Measurements from ENCODE around the gene CACNA1A.
A peak's percentile ranks its signal among the peaks of the same experiment; 100 is the strongest.

The CACNA1A gene

DNA sequence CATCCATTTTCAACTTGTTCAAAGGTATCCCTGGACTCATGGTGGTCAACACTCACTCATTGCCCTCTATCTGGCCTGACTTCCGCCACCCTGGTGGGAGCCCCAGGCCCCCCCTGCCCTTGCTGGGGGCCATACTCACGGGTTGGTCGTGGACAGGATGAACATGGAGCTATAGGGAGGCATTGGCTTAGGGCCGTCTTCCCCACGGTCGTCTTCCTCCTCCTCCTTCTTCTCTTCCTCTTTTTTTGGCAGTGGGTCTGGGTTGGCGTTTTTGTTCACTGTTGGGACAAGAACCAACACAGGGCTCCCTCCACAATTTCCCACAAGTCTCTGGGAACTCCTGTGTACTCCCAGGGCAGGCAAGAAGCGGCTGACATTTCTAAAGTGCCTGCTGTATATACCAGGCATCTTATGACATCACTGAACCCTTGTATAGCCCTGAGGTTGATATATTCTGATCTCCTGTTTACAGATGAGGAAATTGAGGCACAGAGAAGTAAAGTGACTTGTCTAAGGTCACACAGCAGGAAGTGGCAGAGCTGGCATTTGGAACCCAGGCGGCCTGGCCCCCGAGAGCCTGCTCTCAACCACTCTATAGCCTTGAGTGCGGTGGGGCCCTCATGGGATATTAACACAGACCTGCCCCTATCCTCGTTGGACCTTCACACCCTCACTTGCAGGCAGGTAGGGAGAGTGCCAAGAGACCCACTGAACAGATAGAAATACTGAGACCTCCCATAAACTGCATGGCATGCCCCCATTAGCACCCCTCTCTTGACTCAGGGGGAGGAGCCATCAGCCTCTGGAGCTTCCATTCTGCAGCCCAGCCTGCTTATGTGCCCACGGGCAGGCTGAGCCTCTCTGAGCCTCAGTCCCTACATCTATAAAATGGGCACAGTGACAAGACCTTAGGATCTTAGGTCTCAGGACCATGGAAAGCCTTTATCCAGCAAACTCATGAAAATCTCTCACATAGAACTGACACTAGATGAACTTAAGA lies 221.1 kb downstream of the CACNA1A start:
- H3K4me1 Mint-ChIP-seq (ENCODE audit: low read depth): no peaks in the 10 kb centered on the region

DNA sequence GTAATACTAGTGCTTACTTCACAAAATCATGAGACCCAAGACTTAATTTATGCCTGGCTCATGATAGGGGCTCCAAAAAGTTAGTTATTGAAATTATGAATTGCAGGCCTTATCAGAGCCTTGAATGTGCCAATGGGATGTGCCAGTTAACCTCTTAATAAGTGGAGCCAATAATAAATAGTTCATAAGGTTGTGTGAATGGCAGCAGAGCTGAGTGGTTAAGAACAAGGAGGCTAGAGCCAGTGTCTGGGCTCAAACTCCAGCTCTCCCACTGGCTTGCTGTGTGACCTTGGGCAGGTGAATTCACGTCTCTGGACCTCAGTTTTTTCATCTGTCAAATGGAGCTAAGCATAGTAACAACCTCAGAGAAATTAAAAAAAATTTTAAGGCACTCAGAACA lies 222.4 kb downstream of the CACNA1A start:
- H3K4me1 Mint-ChIP-seq (ENCODE audit: low read depth): no peaks in the 10 kb centered on the region
- H3K4me3 Mint-ChIP-seq: no peak overlapping the region
- H3K9me3 Mint-ChIP-seq: no peaks in the 10 kb centered on the region
- H3K27me3 Mint-ChIP-seq (ENCODE audit: low read depth): peaks cover 8% of the 10 kb centered on the region
- H3K36me3 Mint-ChIP-seq (ENCODE audit: low read depth): no peaks in the 10 kb centered on the region
- H3K27ac Mint-ChIP-seq: no peak overlapping the region

More for the DNA sequence above, 221.1 kb downstream of the CACNA1A start:
- Mint-ChIP-seq H3K27me3 (ENCODE audit: low read depth) (peaks cover 8% of the 10 kb centered on the region), H3K4me3 (no peak overlapping the region), H3K9me3 (no peaks in the 10 kb centered on the region), H3K36me3 (ENCODE audit: low read depth) (no peaks in the 10 kb centered on the region), H3K27ac (no peak overlapping the region)

DNA sequence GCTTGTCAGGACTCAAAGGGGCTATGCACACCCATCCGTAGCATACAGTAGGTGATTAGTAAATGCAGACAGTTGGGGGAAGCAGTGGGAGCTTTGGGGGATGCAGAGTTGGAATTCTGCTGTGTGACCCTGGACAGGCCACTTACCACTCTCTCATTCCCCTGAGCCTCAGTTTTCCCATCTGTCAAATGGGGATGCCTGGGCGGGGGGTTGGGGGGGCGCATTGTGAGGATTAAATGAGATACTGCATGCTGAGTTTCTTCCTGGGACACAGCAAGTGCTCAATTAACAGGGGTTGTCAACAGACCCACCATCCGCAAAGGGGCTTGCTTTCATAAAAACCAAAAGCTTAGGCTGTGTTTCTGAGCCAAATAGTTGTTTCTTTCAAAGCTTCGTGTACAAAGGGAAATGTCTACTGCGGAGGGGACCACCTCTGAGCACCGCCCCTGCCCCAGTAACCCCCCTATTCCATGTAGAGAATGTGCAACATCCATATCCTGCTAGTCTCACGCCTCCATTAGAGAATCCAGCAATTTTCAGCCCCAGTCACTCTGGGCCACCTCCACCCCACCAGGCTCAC lies 223.7 kb downstream of the CACNA1A start:
- H3K4me3 Mint-ChIP-seq: no peak overlapping the region
- H3K4me1 Mint-ChIP-seq (ENCODE audit: low read depth): peaks cover 9% of the 10 kb centered on the region
- H3K27me3 Mint-ChIP-seq (ENCODE audit: low read depth): peaks cover 8% of the 10 kb centered on the region
- H3K36me3 Mint-ChIP-seq (ENCODE audit: low read depth): no peaks in the 10 kb centered on the region
- no peaks in the 10 kb centered on the region for H3K9me3 Mint-ChIP-seq
- H3K27ac Mint-ChIP-seq: no peak overlapping the region

DNA sequence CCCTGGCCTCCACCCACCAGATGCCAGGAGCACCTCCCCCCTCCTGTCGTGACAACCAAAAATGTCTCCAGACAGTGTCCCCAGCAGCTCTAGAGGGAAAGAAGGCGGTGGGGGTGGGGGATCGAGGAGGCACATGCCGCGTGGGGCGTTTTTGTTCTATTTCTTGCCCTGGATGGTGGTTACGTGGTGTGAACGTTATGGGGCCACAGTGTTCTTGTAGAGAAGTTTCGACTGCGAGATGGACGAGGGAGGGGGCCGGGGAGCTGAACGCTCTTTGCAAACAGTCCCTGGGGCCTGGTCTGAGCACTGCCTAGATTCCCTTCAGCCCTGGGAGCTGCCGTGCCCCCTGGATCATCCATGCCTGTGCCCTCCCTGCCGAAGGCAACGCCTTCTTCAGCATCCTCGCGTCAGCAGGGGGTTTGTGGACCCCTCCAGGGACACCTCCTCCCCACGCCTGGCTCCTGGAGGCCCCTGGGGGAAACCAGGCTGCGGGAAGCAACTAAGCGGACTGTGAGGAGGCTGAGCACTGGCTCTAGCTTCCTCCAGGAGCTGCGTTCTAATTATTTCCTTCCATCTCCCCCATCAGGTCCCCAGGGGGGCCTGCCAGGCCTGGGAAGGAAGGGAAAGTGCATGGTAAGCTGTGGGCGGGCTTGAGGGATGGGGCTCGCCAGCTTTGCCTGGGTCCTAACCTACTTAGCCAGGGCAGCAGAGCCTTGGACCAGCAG lies 224.6 kb downstream of the CACNA1A start:
- Mint-ChIP-seq H3K27ac (no peak overlapping the region), H3K36me3 (ENCODE audit: low read depth) (no peaks in the 10 kb centered on the region), H3K4me1 (ENCODE audit: low read depth) (peaks cover 16% of the 10 kb centered on the region), H3K27me3 (ENCODE audit: low read depth) (peaks cover 8% of the 10 kb centered on the region), H3K9me3 (no peaks in the 10 kb centered on the region), H3K4me3 (no peak overlapping the region)

DNA sequence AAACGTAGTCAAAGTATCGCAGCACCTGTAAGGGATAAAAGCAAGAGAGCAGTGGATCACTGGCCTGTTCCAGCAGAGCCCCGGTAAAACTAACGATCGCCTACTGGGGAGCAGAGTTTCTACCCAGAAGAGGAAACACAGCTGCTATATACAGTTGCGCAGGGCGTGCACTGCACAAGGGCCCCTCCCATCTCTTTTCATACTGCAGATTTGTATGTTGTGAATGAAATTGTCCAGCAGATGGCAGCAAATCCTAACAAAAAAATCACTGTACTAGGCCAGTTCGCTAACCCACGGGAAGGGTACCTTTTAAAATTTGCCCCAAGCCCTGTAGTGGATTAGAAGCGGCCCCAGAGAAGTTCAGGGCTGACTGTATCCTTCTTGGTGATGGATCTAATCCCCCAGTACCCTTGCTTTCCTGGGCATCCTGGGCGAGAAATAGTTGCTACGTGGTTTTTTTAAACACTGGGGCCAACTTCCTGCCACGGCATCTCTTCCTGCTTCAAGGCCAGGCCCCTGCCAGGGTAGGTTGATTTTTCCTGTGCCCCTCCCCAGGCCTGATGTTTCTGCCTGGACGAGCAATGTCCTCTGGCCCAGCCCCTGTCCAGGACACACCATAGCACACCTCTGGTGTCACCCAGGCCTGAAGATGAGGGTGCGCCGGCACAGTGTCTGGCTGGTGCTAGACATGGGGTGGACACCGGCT lies 229.0 kb downstream of the CACNA1A start:
- Mint-ChIP-seq H3K27me3 (ENCODE audit: low read depth) (no peaks in the 10 kb centered on the region), H3K4me1 (ENCODE audit: low read depth) (peaks cover 19% of the 10 kb centered on the region), H3K9me3 (no peaks in the 10 kb centered on the region), H3K4me3 (peak overlapping the region; percentile 37), H3K27ac (peak overlapping the region; percentile 85), H3K36me3 (ENCODE audit: low read depth) (no peaks in the 10 kb centered on the region)

DNA sequence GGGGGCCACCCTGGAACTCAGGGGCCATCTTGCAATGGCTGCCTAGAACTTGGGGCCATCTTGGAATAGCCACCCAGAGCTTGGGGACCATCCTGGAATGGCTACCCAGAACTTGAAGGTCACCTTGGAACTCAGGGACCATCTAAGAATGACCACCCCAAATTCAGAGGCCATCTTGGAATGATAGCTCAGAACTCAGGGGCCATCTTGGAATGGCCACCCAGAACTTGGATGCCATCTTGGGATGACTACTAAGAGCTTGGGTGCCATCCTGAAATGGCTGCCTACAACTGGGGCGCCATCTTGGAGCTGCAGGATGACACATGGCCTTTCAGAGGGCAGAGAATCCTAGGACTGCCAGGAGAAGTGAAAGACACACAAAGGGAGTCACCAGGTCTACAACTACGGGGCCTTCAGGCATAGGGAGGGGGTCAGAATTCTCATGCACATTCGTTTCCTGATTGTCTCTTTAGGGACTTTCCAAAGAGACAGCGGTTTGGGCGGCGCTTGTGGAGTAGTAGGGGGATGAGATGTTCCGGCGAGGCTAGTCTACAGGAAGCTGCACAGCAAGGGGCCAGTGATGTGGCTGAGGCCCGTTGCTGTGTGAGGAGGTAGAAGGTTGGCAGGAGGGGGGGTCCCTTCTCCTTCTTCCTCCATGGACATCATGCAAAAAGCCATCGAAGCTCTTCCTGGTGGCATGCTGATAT lies 231.1 kb downstream of the CACNA1A start:
- H3K27ac Mint-ChIP-seq: peak overlapping the region; percentile 59
- no peaks in the 10 kb centered on the region for H3K27me3 Mint-ChIP-seq (ENCODE audit: low read depth)
- no peaks in the 10 kb centered on the region for H3K9me3 Mint-ChIP-seq
- H3K4me3 Mint-ChIP-seq: no peak overlapping the region
- no peaks in the 10 kb centered on the region for H3K36me3 Mint-ChIP-seq (ENCODE audit: low read depth)
- H3K4me1 Mint-ChIP-seq (ENCODE audit: low read depth): peaks cover 19% of the 10 kb centered on the region

DNA sequence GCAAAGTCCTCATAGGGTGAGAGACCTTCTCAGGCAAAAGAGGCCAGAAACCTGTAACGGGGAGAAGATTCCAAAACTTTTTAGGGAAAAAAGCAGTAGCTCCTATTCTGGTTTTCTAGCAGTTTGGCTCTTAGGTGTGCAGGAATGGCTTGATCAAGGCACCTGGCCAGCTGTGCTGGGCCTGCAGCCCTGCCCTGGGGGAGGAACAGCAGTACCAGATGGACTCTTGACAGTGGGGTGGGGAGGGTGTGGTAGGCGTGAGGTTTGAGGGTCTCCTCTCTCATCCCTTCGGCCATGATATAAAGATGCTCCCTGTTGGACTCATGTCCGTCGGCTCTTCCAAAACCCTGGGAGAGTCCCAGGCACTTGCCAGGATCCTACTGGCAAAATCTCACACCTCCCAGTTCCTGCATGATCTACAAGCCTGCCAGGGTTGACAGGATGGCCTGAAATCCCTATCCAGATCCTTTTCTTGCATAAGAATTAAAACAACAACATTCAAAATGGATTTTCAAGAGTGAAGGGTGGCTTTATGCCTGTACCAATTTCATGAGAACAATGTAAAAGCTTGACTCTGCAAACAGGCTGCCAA lies 235.7 kb downstream of the CACNA1A start:
- H3K36me3 Mint-ChIP-seq (ENCODE audit: low read depth): no peaks in the 10 kb centered on the region
- H3K9me3 Mint-ChIP-seq: no peaks in the 10 kb centered on the region
- no peak overlapping the region for H3K4me3 Mint-ChIP-seq
- H3K4me1 Mint-ChIP-seq (ENCODE audit: low read depth): peaks cover 2% of the 10 kb centered on the region
- no peak overlapping the region for H3K27ac Mint-ChIP-seq
- H3K27me3 Mint-ChIP-seq (ENCODE audit: low read depth): no peaks in the 10 kb centered on the region

DNA sequence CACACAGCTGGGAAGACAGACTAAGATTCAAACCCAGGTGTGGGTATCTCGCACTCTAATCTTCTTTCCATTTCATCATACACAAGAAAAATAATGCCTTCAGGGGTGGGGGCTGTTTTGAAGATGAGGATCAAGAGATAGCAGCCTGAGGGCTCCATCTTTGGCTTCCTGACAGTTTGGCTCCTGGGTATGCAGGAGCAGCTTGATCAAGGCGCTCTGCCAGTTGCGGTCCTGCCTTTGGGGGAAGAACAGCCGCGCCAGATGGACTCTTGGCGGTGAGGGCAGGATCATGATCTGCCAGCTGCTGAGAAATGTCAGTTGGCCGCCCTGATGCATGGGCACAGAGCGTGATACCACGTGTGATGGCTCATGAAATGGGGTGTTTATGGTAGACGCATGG lies 236.9 kb downstream of the CACNA1A start:
- Mint-ChIP-seq H3K27me3 (ENCODE audit: low read depth) (peaks cover 3% of the 10 kb centered on the region), H3K4me1 (ENCODE audit: low read depth) (peaks cover 2% of the 10 kb centered on the region), H3K27ac (no peak overlapping the region), H3K4me3 (no peak overlapping the region), H3K36me3 (ENCODE audit: low read depth) (no peaks in the 10 kb centered on the region), H3K9me3 (no peaks in the 10 kb centered on the region)

DNA sequence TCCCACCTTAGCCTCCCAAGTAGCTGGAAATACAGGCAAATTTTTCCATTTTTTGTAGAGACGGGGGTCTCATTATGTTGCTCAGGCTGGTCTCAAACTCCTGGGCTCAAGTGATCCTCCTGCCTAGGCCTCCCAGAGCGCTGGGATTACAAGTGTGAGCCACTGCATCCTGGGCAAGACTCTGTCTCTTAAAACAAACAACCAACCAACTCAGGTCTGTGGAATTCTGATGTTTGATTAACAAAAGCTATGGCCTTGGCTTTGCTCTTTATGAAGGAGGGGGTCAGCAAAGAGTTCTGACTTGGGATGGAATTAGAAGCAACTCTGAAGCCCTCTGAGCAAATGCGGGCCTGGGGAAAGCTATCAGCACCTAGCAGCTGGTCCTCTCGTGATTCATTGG lies 238.4 kb downstream of the CACNA1A start:
- Mint-ChIP-seq H3K4me1 (ENCODE audit: low read depth) (no peaks in the 10 kb centered on the region), H3K27ac (no peak overlapping the region), H3K27me3 (ENCODE audit: low read depth) (peaks cover 7% of the 10 kb centered on the region), H3K36me3 (ENCODE audit: low read depth) (no peaks in the 10 kb centered on the region), H3K4me3 (no peak overlapping the region), H3K9me3 (no peaks in the 10 kb centered on the region)

DNA sequence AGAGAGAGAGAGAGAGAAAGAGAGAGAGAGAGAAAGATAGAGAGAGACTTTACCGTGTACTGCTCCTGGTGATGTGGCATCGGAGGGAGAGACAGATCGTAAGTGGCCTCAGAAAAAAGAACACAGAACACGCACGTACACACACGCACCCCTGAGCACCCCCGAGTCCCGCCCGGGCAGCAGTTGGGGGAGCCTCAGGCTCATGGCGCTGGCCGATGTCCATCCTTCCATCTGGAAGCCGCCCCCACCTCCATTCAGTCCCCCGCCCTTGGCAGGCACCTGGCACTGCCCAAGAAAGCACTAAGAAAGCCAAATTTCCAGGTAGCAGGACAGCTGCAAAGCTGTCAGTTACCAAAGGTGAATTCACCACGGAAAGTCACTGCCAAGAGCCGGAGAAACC lies 239.1 kb downstream of the CACNA1A start:
- no peaks in the 10 kb centered on the region for H3K36me3 Mint-ChIP-seq (ENCODE audit: low read depth)
- peaks cover 10% of the 10 kb centered on the region for H3K27me3 Mint-ChIP-seq (ENCODE audit: low read depth)
- H3K4me3 Mint-ChIP-seq: no peak overlapping the region
- H3K27ac Mint-ChIP-seq: no peak overlapping the region
- H3K4me1 Mint-ChIP-seq (ENCODE audit: low read depth): peaks cover 4% of the 10 kb centered on the region
- no peaks in the 10 kb centered on the region for H3K9me3 Mint-ChIP-seq

DNA sequence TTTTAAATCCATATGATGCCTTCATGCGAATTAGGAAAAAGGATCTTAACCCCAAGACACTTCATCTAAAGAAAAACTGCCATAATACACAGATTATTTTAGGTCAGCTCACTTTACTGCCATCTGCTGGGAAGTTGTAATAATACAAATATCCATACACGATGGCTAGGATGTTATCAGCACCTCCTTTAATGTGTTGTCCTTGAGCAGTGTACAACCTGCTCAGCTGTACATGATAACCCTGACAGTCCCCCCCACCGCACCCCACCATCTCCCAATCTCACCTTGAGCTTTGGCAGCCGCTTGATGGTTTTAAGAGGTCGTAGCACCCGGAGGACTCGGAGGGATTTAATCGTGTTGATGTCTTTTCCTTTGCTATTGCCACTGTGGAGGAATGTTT lies 243.8 kb downstream of the CACNA1A start:
- Mint-ChIP-seq H3K36me3 (ENCODE audit: low read depth) (no peaks in the 10 kb centered on the region), H3K4me3 (no peak overlapping the region), H3K27me3 (ENCODE audit: low read depth) (peaks cover 16% of the 10 kb centered on the region), H3K9me3 (peaks cover under 1% of the 10 kb centered on the region), H3K27ac (peak overlapping the region; percentile 14), H3K4me1 (ENCODE audit: low read depth) (peaks cover 11% of the 10 kb centered on the region)

DNA sequence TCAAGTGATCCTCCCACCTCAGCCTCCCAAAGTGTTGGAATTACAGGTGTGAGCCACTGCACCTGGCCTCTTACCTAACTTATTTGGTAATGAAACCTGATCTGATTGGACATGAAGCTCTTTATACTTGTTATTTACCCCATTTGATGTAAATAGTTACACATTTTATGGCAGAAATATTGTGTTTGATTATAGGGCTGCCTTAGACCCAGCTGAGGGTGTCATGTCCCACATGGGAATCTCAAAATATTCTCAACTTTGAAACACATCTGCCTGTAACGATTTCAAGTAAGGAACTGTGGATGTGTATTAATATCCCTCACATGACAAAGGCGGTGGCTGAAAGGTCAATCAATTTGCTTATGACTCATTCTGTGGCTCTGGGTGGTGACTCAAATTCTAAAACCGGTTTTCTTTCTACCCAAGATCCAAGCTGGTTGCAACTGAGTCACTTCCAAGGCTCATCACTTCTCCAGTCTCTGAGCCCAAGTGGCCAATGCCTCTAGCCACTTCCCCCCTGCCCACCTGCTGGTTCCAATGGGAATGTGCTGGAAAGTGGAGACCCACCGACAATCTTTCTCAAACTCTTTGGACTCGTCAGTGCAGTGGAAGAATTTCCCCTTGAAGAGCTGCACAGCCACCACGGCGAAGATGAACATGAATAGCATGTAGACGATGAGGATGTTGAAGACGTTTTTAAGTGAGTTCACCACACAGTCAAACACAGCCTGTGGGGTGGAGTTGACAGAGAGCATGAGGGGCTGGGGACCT lies 245.2 kb downstream of the CACNA1A start:
- Mint-ChIP-seq H3K4me3 (peak overlapping the region; percentile 25), H3K27ac (peak overlapping the region; percentile 63), H3K36me3 (ENCODE audit: low read depth) (no peaks in the 10 kb centered on the region)

DNA sequence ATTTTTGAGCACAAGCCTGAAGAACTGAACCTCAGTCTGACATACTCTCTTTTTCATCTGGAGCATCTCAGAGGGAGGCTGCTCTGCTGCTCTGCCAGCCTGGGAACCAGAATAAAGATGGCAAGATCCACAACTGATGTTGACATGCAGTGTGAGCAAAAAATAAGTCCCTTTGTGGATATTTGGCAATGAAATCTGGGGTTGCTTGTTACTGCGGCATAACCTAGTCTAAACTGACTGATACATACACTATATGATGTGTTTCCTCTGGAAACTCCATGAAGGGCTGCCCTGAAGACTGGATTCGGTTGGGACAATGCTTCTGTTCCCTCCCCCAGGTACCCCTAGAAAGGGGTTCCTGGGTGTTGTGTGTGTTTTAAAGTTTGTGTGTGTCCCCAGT lies 249.4 kb downstream of the CACNA1A start:
- peaks cover 7% of the 10 kb centered on the region for H3K9me3 Mint-ChIP-seq

More for the DNA sequence above, 245.2 kb downstream of the CACNA1A start:
- Mint-ChIP-seq H3K27me3 (ENCODE audit: low read depth) (peaks cover 21% of the 10 kb centered on the region), H3K9me3 (peaks cover 7% of the 10 kb centered on the region), H3K4me1 (ENCODE audit: low read depth) (peaks cover 11% of the 10 kb centered on the region)

More for the DNA sequence above, 249.4 kb downstream of the CACNA1A start:
- no peaks in the 10 kb centered on the region for H3K36me3 Mint-ChIP-seq (ENCODE audit: low read depth)
- no peak overlapping the region for H3K4me3 Mint-ChIP-seq
- H3K27me3 Mint-ChIP-seq (ENCODE audit: low read depth): peaks cover 16% of the 10 kb centered on the region
- H3K4me1 Mint-ChIP-seq (ENCODE audit: low read depth): peaks cover 7% of the 10 kb centered on the region
- no peak overlapping the region for H3K27ac Mint-ChIP-seq
